Astrocyte of the cerebellum (primary cell): ENCODE measurements around the gene PCID2.

Source experiments
- DNase-seq: peaks from one replicate; pipeline ENCODE4 v3.0.0-alpha.2; 2011; ENCODE audit warnings: low read depth
- H3K4me3 ChIP-seq: 2 replicates; pipeline ENCODE4 v1.5.1; 2011; ENCODE audit warnings: mild to moderate bottlenecking, low read depth, low read length, moderate library complexity
- in situ Hi-C: cut with HindIII; loops from 2 replicates; pipeline ENCODE4 v1.10.0; 2017; ENCODE audit warnings: low sequenced_read_pairs
- TF ChIP-seq, protein P1 (sequence below): IDR thresholded peaks from 2 replicates; pipeline ENCODE4 v1.5.1; 2012; ENCODE audit warnings: low read length, low read depth, moderate library complexity, mild to moderate bottlenecking; ENCODE audit errors: missing control alignments

The PCID2 gene

DNA sequence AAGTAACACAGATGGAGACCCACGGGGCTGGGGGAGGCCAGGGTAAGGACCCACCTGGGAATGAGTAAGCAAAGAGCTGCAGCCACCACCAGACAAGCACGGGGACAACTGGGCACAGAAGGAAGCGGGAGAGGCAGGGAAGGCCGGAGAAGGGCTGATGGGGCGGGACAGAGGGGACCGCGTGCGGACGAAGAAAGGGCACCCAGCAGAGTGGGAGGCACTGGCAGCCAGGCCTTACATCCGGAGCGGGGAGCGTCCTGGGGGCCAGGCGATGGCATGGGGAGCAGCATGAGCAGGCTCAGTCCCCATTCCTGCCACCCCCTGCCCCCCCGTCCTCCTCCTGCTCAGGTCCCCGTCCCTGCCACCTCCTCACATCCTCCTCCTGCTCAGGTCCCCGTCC lies 47.0 kb downstream of the PCID2 start:
- in situ Hi-C loops, result no loop called here
- no peak overlapping the region for H3K4me3 ChIP-seq
- TF ChIP-seq, protein P1, sequence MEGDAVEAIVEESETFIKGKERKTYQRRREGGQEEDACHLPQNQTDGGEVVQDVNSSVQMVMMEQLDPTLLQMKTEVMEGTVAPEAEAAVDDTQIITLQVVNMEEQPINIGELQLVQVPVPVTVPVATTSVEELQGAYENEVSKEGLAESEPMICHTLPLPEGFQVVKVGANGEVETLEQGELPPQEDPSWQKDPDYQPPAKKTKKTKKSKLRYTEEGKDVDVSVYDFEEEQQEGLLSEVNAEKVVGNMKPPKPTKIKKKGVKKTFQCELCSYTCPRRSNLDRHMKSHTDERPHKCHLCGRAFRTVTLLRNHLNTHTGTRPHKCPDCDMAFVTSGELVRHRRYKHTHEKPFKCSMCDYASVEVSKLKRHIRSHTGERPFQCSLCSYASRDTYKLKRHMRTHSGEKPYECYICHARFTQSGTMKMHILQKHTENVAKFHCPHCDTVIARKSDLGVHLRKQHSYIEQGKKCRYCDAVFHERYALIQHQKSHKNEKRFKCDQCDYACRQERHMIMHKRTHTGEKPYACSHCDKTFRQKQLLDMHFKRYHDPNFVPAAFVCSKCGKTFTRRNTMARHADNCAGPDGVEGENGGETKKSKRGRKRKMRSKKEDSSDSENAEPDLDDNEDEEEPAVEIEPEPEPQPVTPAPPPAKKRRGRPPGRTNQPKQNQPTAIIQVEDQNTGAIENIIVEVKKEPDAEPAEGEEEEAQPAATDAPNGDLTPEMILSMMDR, result no peak
- no peak for DNase-seq

DNA sequence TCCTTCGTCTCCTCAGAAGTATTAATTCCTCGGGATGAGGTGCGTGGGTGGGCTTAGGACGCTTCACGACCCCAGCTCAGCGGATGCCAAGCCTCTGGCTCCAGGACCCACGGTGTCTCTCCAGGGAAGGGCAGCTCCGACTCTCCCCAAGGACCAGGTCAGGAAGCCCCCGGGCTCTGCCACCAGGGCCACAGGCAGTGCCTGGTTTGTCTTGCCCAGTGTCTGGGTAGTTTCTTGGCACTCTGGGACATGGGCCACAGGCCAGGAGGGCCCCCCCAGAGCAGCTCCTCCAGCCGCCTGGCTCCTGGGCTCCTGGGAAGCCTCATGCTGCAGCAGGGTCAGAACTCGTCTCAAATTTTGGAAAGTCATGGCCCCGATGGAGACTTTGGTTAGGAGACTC lies 47.5 kb downstream of the PCID2 start:
- no peak for DNase-seq
- no peak overlapping the region for H3K4me3 ChIP-seq
- TF ChIP-seq, protein P1, result no peak
- in situ Hi-C loops, result no loop called here

DNA sequence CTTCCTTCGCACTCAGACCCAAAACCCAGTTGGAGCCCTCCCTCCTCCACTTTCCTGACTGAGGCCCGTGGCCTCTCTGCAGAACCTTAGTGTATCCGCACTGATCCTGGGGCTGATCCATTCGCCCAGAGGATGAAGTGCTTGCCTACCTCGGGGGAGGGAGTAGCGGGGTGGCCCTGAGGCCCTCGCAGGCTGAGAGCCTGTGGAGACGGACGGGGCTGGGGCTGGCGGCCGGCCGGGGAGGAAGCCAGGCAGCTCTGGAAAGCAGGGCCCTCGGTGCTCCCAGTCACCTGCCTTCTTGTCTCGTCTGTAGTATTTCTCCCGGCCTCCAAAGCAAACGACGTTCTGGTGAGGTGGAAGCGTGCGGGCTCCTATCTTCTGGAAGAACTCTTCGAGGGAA lies 48.8 kb downstream of the PCID2 start:
- in situ Hi-C loops, result no loop called here
- DNase-seq, result no peak
- H3K4me3 ChIP-seq, result no peak overlapping the region
- TF ChIP-seq, protein P1, result no peak

DNA sequence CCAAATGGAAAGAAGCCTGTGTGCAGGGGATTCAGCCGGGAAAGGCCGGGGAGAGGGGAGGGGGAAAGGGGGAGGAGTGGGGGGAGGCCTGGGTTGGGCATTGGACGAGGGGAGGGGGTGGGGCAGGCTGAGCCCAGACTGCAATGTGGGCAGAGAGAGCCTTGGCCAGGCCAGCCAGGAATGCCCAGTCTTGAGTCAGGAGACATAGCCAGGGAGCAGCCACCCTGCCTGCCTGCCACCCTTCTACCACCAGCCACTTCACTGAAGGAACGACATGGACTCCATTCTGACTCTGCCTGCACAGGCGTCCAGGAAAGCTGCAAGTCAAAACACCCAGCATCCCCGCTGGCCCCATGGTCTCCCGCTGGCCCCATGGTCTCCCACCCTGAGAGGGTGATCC lies 49.5 kb downstream of the PCID2 start:
- TF ChIP-seq, protein P1, result no peak
- DNase-seq, result no peak
- in situ Hi-C loops, result no loop called here
- no peak overlapping the region for H3K4me3 ChIP-seq

DNA sequence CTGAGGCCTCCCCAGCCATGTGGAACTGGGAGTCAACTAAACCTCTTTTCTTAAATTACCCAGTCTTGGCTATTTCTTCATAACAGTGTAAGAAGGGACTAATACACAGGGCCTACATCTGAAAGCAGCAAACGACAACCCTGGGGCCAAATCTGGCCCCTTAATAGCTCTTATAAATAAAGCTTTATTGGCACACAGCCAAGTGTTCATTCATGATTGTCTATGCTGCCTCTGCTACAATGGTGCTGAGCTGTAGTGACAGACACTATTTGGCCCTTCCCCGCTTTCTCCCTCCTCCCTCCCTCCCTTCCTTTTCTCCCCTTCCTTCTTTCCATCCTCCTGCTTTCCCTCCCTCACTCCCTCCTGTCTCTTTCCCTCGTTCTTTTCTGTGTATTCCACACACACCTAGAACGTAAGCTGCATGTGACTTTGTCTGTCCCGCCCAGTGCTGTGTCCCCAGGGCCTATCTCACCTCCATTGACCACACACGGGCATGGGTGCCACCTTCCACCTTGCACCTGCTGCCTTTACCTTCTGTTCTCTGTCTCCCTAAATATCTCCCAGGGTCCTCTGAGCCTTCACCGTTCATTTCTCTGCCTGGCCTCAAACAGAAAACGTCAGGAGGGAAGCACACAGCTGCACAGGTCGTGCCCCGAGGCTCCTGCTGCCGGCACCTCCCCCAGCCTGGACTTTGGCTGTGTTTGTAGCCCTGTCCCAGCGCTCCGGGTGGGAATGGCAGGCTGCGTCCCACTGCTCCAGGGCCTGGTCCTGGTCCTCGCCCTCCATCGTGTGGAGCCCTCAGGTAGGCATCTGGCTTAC lies 50.3 kb downstream of the PCID2 start, which contains the start of gene PROZ:
Gene PROZ (plus strand): TSS at position 720 of the 819 bp plus-strand sequence. CDS start 13 bp downstream, at position 733.
- in situ Hi-C loops, result no loop called here
- TF ChIP-seq, protein P1, result no peak
- no peak for DNase-seq
- no peak within 1 kb of the TSS for H3K4me3 ChIP-seq

DNA sequence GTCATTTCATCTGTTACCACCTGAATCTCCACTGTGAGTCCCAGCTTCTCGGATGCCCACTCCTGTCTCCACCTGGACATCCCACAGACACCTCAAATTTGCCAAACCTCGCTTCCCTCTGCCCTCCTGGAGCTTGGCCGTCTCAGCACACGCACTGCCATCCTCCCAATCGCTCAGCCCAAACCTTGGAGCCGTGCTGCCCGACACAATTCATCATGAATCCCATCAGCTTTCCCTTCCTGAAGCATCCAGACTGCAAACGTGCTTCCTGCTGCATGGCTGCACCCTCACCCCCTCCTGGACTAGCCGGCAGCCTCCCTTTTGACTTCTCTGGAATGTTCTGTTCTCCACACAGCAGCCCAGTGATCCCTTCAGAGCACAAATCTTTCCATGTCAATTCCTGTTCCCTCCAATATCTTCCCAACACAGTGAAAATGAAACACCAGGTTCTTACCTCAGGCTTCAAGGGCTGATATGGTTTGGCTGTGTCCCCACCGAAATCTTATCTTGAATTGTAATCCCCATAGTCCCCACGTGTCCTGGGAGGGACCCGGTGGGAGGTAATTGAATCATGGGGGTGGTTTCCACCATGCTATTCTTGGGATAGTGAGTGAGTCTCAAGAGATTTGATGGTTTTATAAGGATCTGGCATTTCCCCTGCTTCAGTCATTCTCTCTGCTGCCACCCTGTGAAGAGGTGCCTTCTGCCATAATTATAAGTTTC lies 51.1 kb downstream of the PCID2 start:
- DNase-seq, result no peak
- TF ChIP-seq, protein P1, result no peak
- in situ Hi-C loops, result no loop called here
- no peak overlapping the region for H3K4me3 ChIP-seq
